ENCODE measurements around the gene VPS52. TPM values are rescaled to one million over a fixed set of nuclear protein-coding genes. Genes with fewer than 3 reads are reported as not detected.

VPS52 gene
- total and polyA plus RNA-seq, 9 of the 15 experiments (the other 6 are each of a cell fraction or from before 2014, with no cell fraction given) = 24.4 to 103 (median 40.2) TPM

- no peak for TF ChIP-seq ZNF318 (IDR thresholded peaks at IDR 0.05; ENCODE audit: borderline replicate concordance in 1 of 2, low read depth in 1 of 2)
- TF ChIP-seq ZNF609 (CRISPR knock-in tag; IDR thresholded peaks at IDR 0.05; ENCODE audit: borderline replicate concordance) = peak; percentile 93; the same call in 1 of the 2 replicates
- no peak for TF ChIP-seq DNMT1 (IDR thresholded peaks at IDR 0.05)
- peak; percentile 77 to 92 (median 85) for TF ChIP-seq CTCF (IDR thresholded peaks at IDR 0.05 in 2 of 3, conservative IDR thresholded peaks at IDR 0.05 in 1 of 3; ENCODE audit: insufficient read depth in 2 of 3, low read depth in 1 of 3, low read length in 3 of 3)
- peak; percentile 95 for TF ChIP-seq HBP1 (CRISPR knock-in tag; IDR thresholded peaks at IDR 0.05)
- peak; percentile 70 for TF ChIP-seq HMBOX1 (IDR thresholded peaks at IDR 0.05)
- peak; percentile 37; the same call in 1 of the 2 replicates for TF ChIP-seq ARID1B (IDR thresholded peaks at IDR 0.05)
Measured at GRCh38 chr6:33276864-33277662, 5.4 kb upstream of the VPS52 start, which contains the start of gene B3GALT4 (continued).
